ENCODE data around the gene MCTS1. TPM values are rescaled to one million over a fixed set of nuclear protein-coding genes. Genes with fewer than 3 reads are reported as not detected.

MCTS1 gene
- total and polyA plus RNA-seq, 4 donors = 22.6 to 43.2 (median 38.8) TPM

DNA sequence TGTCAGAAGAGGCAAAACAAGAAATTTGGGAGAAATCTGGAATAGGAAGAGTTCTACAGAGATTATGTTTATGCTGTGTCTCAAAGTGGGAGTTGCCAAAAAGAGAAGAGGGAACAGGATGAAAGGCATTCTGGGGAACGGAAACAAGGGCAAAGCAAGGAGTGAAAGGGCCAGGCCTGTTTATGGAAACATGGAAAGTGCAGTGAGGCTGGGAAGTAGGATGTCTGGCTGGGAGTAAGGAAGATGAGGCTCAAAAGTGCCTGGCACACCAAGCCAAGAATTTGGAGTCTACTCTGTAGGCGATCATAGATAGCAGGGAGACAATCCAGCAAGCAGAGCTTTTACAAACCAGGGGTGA, 41.4 kb upstream of the MCTS1 start:
- no peaks in the 10 kb centered on the region for H3K9me3 ChIP-seq (ENCODE audit: control insufficient read depth in 4 of 4, insufficient read depth in 3 of 4, low read length in 3 of 4)
- no peaks in the 10 kb centered on the region for H3K27me3 ChIP-seq (ENCODE audit: control insufficient read depth in 3 of 3, insufficient read depth in 3 of 3, low read length in 2 of 3)
- no peak overlapping the region for H3K4me3 ChIP-seq
- ATAC-seq (ENCODE audit: insufficient read depth, low FRiP score) = no peak
- peak overlapping the region; percentile 50 to 94 for H3K27ac ChIP-seq (ENCODE audit: low read depth in 1 of 2, low read length in 1 of 2)
- no peak for TF ChIP-seq CTCF (IDR thresholded peaks at IDR 0.05; ENCODE audit: control extremely low read depth, extremely low read depth)
- H3K9ac ChIP-seq (ENCODE audit: insufficient read depth in 1 of 2, low read length in 2 of 2) = no peak overlapping the region
- H3K36me3 ChIP-seq (ENCODE audit: control insufficient read depth in 4 of 4, insufficient read depth in 4 of 4, low read length in 4 of 4) = no peaks in the 10 kb centered on the region
- whole genome bisulfite sequencing, 2 donors = 53 to 57% methylated on average over 2 of the region's 2 CpGs
- H3K4me1 ChIP-seq (ENCODE audit: control insufficient read depth in 5 of 5, insufficient read depth in 5 of 5, low read length in 5 of 5) = peaks cover 0 to 12% (median 0%) of the 10 kb centered on the region in 5 donors
- peak in 2 of 3 donors; percentile 38 to 50 for DNase-seq

GRCh38 chrX:120564925-120565324, 39.0 kb upstream of the MCTS1 start:
- 44 to 66% methylated on average over 1 of the region's 1 CpG for WGBS, 2 donors
- no peak for ATAC-seq (ENCODE audit: insufficient read depth, low FRiP score)
- no peaks in the 10 kb centered on the region for H3K27me3 ChIP-seq (ENCODE audit: control insufficient read depth in 3 of 3, insufficient read depth in 3 of 3, low read length in 2 of 3)
- no peak for DNase-seq
- no peak for TF ChIP-seq CTCF (IDR thresholded peaks at IDR 0.05; ENCODE audit: control extremely low read depth, extremely low read depth)
- no peak overlapping the region for H3K9ac ChIP-seq (ENCODE audit: insufficient read depth in 1 of 2, low read length in 2 of 2)
- H3K4me3 ChIP-seq = no peak overlapping the region
- no peaks in the 10 kb centered on the region for H3K36me3 ChIP-seq (ENCODE audit: control insufficient read depth in 4 of 4, insufficient read depth in 4 of 4, low read length in 4 of 4)
- H3K27ac ChIP-seq (ENCODE audit: low read depth in 1 of 2, low read length in 1 of 2) = no peak overlapping the region
- peaks cover 0 to 6% (median 0%) of the 10 kb centered on the region in 5 donors for H3K4me1 ChIP-seq (ENCODE audit: control insufficient read depth in 5 of 5, insufficient read depth in 5 of 5, low read length in 5 of 5)
- H3K9me3 ChIP-seq (ENCODE audit: control insufficient read depth in 4 of 4, insufficient read depth in 3 of 4, low read length in 3 of 4) = no peaks in the 10 kb centered on the region

- no peak for ATAC-seq (ENCODE audit: insufficient read depth, low FRiP score)
- 91 to 94% methylated on average over 3 of the region's 3 CpGs for WGBS, 2 donors
Observed at GRCh38 chrX:120566817-120567216, 37.1 kb upstream of the MCTS1 start.

More at GRCh38 chrX:120566817-120567216, 37.1 kb upstream of the MCTS1 start:
- Histone ChIP-seq H3K4me3 (no peak overlapping the region), H3K27ac (ENCODE audit: low read depth in 1 of 2, low read length in 1 of 2) (no peak overlapping the region), H3K9ac (ENCODE audit: insufficient read depth in 1 of 2, low read length in 2 of 2) (no peak overlapping the region), H3K36me3 (ENCODE audit: control insufficient read depth in 4 of 4, insufficient read depth in 4 of 4, low read length in 4 of 4) (no peaks in the 10 kb centered on the region), H3K27me3 (ENCODE audit: control insufficient read depth in 3 of 3, insufficient read depth in 3 of 3, low read length in 2 of 3) (no peaks in the 10 kb centered on the region), H3K9me3 (ENCODE audit: control insufficient read depth in 4 of 4, insufficient read depth in 3 of 4, low read length in 3 of 4) (no peaks in the 10 kb centered on the region), H3K4me1 (ENCODE audit: control insufficient read depth in 5 of 5, insufficient read depth in 5 of 5, low read length in 5 of 5) (peaks cover 0 to 6% (median 0%) of the 10 kb centered on the region in 5 donors)
- TF ChIP-seq CTCF (IDR thresholded peaks at IDR 0.05; ENCODE audit: control extremely low read depth, extremely low read depth) = no peak
- DNase-seq = no peak
